Right lobe of liver (tissue), 6 donors: ENCODE measurements around the gene KAT2B. TPM values are rescaled to one million over a fixed set of nuclear protein-coding genes. Genes with fewer than 3 reads are reported as not detected.

Experiments
- ATAC-seq, 4 donors: fragments of 200-7000 bp; cut with Tn5 transposase; one replicate each; pipeline ENCODE4 v1.9.1; 2020; ENCODE audit warnings: mild to moderate bottlenecking in 4 of 4, moderate library complexity in 4 of 4
- DNase-seq, 3 donors: peaks; one replicate each; pipeline ENCODE4 v3.0.0-alpha.2; 2020
- H3K27ac ChIP-seq, 3 donors: fragments of 200-600 bp; one replicate each; pipeline ENCODE4 v1.8.0; 2022
- H3K27me3 ChIP-seq, 2 donors: fragments of 200-600 bp; one replicate each; pipeline ENCODE4 v1.8.0; 2022
- H3K36me3 ChIP-seq, 4 donors: fragments of 200-600 bp; sonication (generic) in 1 of 4; one replicate each; pipeline versions ENCODE4 v1.5.1 to v1.8.0; 2017 to 2022; ENCODE audit warnings: control low read depth in 1 of 4
- H3K4me1 ChIP-seq, 4 donors: fragments of 200-600 bp; sonication (generic) in 1 of 4; one replicate each; pipeline versions ENCODE4 v1.5.1 to v1.8.0; 2017 to 2022; ENCODE audit warnings: control low read depth in 1 of 4
- H3K4me3 ChIP-seq, 3 donors: fragments of 200-600 bp; one replicate each; pipeline ENCODE4 v1.8.0; 2022
- H3K9me3 ChIP-seq, 4 donors: fragments of 200-600 bp; sonication (generic) in 1 of 4; one replicate each; pipeline versions ENCODE4 v1.5.1 to v1.8.0; 2017 to 2022; ENCODE audit warnings: control low read depth in 1 of 4
- CTCF ChIP-seq, 4 donors: fragments of 200-600 bp in 3 of 4; fragments of 450-650 bp in 1 of 4; IDR thresholded peaks; one replicate each; pipeline versions ENCODE4 v1.5.1 to v1.8.0; 2016 to 2022; ENCODE audit warnings: antibody characterized with exemption in 4 of 4, mild to moderate bottlenecking in 2 of 4
- POLR2A ChIP-seq: fragments of 450-650 bp; IDR thresholded peaks from one replicate; pipeline ENCODE4 v1.6.1; 2017; ENCODE audit warnings: antibody characterized with exemption, mild to moderate bottlenecking
- WGBS: methylation state at CpG from one replicate; pipeline ENCODE4 v1.1.6; 2018; ENCODE audit warnings: low coverage, low lambda C conversion rate; ENCODE audit not compliant: insufficient coverage; ENCODE audit errors: missing lambda C conversion rate; 5-methylcytosine and 5-hydroxymethylcytosine counted together
- intact Hi-C, 2 donors: fragments of 100-400 bp; cut with DNase I; formaldehyde crosslinking; loops; one replicate each; pipeline versions ENCODE4 v1.11.2 to v1.14.1; 2022
- total RNA-seq, 6 experiments: library from RNA; depleted of rRNA in 2 of 6; stranded (reverse); fragments of >200 nt in 2 of 6; fragmentation: NEBNext Ultra II Directional in 3 of 6; extraction: Animal tissue kit (Norgen Biotek cat#: 25700) in 3 of 6; gene quantifications; one replicate each; pipeline versions ENCODE4 v1.1.0 to v1.2.4, GENCODE V29; 2016 to 2023
- donor health status: DM: no; HTN: yes; CAD: no.
- donor health status: DM: no; HTN: no; CAD: no.
- donor health status: DM: no; HTN: no; CAD: no.
- donor health status: DM: no; HTN: yes; CAD: no.
- donor health status: DM: no; HTN: yes; CAD: no.

KAT2B gene
- total RNA-seq, 6 experiments from 2014 or later: 25.6 to 35.7 (median 30.3) TPM

DNA sequence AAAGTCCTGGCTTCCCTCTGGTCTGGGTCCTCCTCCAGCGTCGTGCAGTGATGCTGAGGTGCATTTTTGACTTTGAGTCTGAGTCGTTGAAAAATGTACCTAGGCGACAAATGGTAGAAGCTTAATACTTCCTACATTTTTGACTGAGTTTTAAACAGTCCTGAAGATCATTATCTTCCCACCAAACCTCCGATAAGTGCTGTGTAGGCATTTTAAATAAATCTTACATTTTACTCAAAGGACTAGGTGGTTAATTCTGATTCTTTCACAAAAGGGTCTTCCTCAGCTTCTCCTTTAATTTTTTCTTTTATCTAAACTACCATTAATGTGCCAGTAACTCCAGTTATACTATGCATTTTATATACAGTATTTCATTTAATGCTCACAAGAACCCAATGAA is 70.6 kb downstream of the KAT2B start:
- 96% methylated on average over 4 of the region's 5 CpGs for WGBS
- H3K4me1 ChIP-seq: peaks cover 0 to 16% (median 0%) of the 10 kb centered on the region in 4 donors
- TF ChIP-seq CTCF (IDR thresholded peaks at IDR 0.05): no peak
- no peak for TF ChIP-seq POLR2A
- H3K36me3 ChIP-seq: peaks cover 0 to 19% (median 0%) of the 10 kb centered on the region in 4 donors
- H3K9me3 ChIP-seq: no peaks in the 10 kb centered on the region
- no peak for DNase-seq
- H3K27me3 ChIP-seq: no peaks in the 10 kb centered on the region
- intact Hi-C loops: no loop called here
- no peak overlapping the region for H3K27ac ChIP-seq
- no peak overlapping the region for H3K4me3 ChIP-seq
- ATAC-seq: no peak

- no peak for ATAC-seq
- TF ChIP-seq POLR2A: no peak
- TF ChIP-seq CTCF (IDR thresholded peaks at IDR 0.05): no peak
- no peaks in the 10 kb centered on the region for H3K9me3 ChIP-seq
- peaks cover 0 to 19% (median 0%) of the 10 kb centered on the region in 4 donors for H3K36me3 ChIP-seq
- peaks cover 0 to 16% (median 0%) of the 10 kb centered on the region in 4 donors for H3K4me1 ChIP-seq
- no peak overlapping the region for H3K4me3 ChIP-seq
- WGBS: 94% methylated on average over 5 of the region's 6 CpGs
- intact Hi-C loops: no loop called here
- no peaks in the 10 kb centered on the region for H3K27me3 ChIP-seq
- no peak for DNase-seq
- no peak overlapping the region for H3K27ac ChIP-seq
Observed at GRCh38 chr3:20111836-20112235, 71.6 kb downstream of the KAT2B start.

- intact Hi-C loops: no loop called here
- no peak for DNase-seq
- Histone ChIP-seq H3K27me3 (no peaks in the 10 kb centered on the region), H3K4me1 (no peaks in the 10 kb centered on the region), H3K27ac (no peak overlapping the region), H3K36me3 (peaks cover 0 to 16% (median 2%) of the 10 kb centered on the region in 4 donors), H3K9me3 (no peaks in the 10 kb centered on the region), H3K4me3 (no peak overlapping the region)
- no peak for TF ChIP-seq POLR2A
- TF ChIP-seq CTCF (IDR thresholded peaks at IDR 0.05): no peak
- WGBS: 84% methylated on average over 3 of the region's 3 CpGs
- ATAC-seq: no peak
Observed at GRCh38 chr3:20121088-20121487, 80.8 kb downstream of the KAT2B start.

DNA sequence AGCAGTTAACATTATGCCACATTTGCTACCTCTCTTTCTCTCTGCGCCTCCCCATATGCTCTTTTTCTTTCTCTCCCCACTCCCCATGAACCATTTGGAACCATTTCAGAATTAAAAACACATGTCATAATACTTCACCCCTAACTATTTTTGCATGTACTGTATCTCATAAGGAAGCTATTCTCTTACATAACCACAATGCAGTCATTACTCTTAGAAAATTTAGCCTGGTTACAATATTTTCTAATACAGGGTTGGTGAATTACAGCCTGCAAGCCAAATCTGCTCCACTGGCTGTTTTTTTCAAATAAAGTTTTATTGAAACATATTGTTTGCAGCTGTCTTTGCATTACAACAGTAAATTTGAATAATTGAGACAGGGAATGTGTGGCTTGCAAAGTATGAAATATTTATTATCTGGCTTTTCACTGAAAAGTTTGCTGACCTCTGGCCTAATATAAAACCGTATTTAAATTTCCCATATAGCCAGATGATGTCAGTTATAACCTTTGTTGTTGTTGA is 82.9 kb downstream of the KAT2B start:
- Histone ChIP-seq H3K27me3 (no peaks in the 10 kb centered on the region), H3K27ac (no peak overlapping the region), H3K4me1 (peaks cover 0 to 4% (median 0%) of the 10 kb centered on the region in 4 donors), H3K4me3 (no peak overlapping the region), H3K36me3 (peaks cover 0 to 26% (median 2%) of the 10 kb centered on the region in 4 donors), H3K9me3 (no peaks in the 10 kb centered on the region)
- TF ChIP-seq CTCF (IDR thresholded peaks at IDR 0.05) (no peak), POLR2A (no peak)
- 100% methylated on average over 2 of the region's 2 CpGs for WGBS
- ATAC-seq (no peak), DNase-seq (no peak)
- intact Hi-C loops: no loop called here
